MCF 10A (cell line): ENCODE results near the gene ZNF22. TPM values are rescaled to one million over a fixed set of nuclear protein-coding genes. Genes with fewer than 3 reads are reported as not detected.

Experiments
- BruUV-seq: library from RNA; stranded (reverse); fragments of 400-500 nt; replicated peaks from 2 replicates; lab custom pipeline; 2021; lab: Mats Ljungman, UMichigan
- CTCF ChIA-PET: fragments of 300-600 bp; sonication (Branson Sonifier 250); formaldehyde crosslinking; extraction: SDS; loops from one replicate; lab custom pipeline; 2021; ENCODE audit warnings: antibody characterized with exemption, inconsistent platforms; lab: Yijun Ruan, JAX
- POLR2A ChIA-PET: fragments of 300-600, 350-650 bp; sonication (Branson Sonifier 250); formaldehyde crosslinking; extraction: SDS; loops from one replicate; lab custom pipeline; 2020; ENCODE audit warnings: antibody characterized with exemption, inconsistent platforms; lab: Yijun Ruan, JAX
- DNase-seq: peaks from one replicate; pipeline ENCODE4 v3.0.0-alpha.2; 2018; ENCODE audit not compliant: unreplicated experiment
- H3K27ac Mint-ChIP-seq: one replicate; pipeline ENCODE4 v1.8.0; 2022; ENCODE audit warnings: mild to moderate bottlenecking, low read depth, mixed read lengths; ENCODE audit not compliant: unreplicated experiment
- H3K27me3 Mint-ChIP-seq: one replicate; pipeline ENCODE4 v1.8.0; 2022; ENCODE audit warnings: mixed read lengths; ENCODE audit not compliant: insufficient read depth, unreplicated experiment
- H3K36me3 Mint-ChIP-seq: one replicate; pipeline ENCODE4 v1.8.0; 2022; ENCODE audit warnings: mild to moderate bottlenecking, moderate library complexity, mixed read lengths; ENCODE audit not compliant: insufficient read depth, unreplicated experiment
- H3K4me1 Mint-ChIP-seq: one replicate; pipeline ENCODE4 v1.8.0; 2022; ENCODE audit warnings: mixed read lengths; ENCODE audit not compliant: insufficient read depth, unreplicated experiment
- H3K4me3 Mint-ChIP-seq: one replicate; pipeline ENCODE4 v1.8.0; 2022; ENCODE audit warnings: mild to moderate bottlenecking, moderate library complexity, mixed read lengths; ENCODE audit not compliant: unreplicated experiment
- H3K9me3 Mint-ChIP-seq: one replicate; pipeline ENCODE4 v1.8.0; 2022; ENCODE audit warnings: mixed read lengths; ENCODE audit not compliant: unreplicated experiment
- CTCF ChIP-seq: fragments of 200-600 bp; IDR thresholded peaks from one replicate; pipeline ENCODE4 v1.8.0; 2022; ENCODE audit warnings: antibody characterized with exemption, mild to moderate bottlenecking; ENCODE audit not compliant: unreplicated experiment
- intact Hi-C: fragments of 100-400 bp; cut with micrococcal nuclease; formaldehyde crosslinking; loops from 2 replicates; pipeline ENCODE4 v1.14.1; 2022
- total RNA-seq: library from RNA; stranded (reverse); gene quantifications from 2 replicates; pipeline ENCODE4 v1.2.3, GENCODE V29; 2022

ZNF22 gene
- total RNA-seq, 1 experiment from 2014 or later, result 8.5 TPM

- no peaks in the 10 kb centered on the region for H3K27me3 Mint-ChIP-seq
- intact Hi-C loops, result no loop called here
- peaks cover 14% of the 10 kb centered on the region for H3K4me1 Mint-ChIP-seq
- BruUV-seq, result no TSS peak
- no peaks in the 10 kb centered on the region for H3K36me3 Mint-ChIP-seq
- H3K27ac Mint-ChIP-seq, result no peak overlapping the region
- ChIA-PET POLR2A (no interaction called here), CTCF (interaction anchor here (0.6 to 1.1 kb wide), 3 partner anchors 9 to 240 kb away, joined by 3 to 4 read pairs (median 4); no protein-coding TSS in a partner anchor)
- no peak overlapping the region for H3K4me3 Mint-ChIP-seq
- DNase-seq, result no peak
- no peak for TF ChIP-seq CTCF
- H3K9me3 Mint-ChIP-seq, result no peaks in the 10 kb centered on the region
Observed at GRCh38 chr10:44992070-44992731, 8.5 kb upstream of the ZNF22 start.

DNA sequence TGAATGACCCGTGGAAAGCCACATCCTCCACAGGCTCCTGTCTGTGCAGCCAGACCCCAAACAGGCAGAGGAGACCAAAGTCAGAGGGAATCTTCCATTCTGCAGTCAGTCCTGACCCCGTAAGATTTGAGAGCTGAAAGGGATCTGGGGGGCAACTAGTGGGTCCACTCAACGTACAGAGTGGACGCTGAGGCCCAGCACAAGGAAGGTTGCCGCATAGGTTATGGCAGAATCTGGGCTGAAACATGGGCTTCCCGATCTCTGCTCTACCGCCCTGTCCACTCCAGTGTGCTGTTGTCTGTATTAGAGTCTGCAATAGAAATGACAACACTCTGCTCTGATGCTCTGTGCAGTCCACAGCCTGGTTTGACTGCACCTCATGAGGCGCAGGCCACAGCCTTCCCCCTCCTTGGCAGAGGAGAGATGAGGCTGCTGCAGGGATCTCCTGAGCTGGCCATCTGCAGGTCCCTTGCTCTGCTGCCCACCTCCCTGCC lies 7.9 kb upstream of the ZNF22 start:
- H3K9me3 Mint-ChIP-seq, result no peaks in the 10 kb centered on the region
- TF ChIP-seq CTCF, result no peak
- peaks cover 14% of the 10 kb centered on the region for H3K4me1 Mint-ChIP-seq
- no peak overlapping the region for H3K4me3 Mint-ChIP-seq
- intact Hi-C loops, result no loop called here
- H3K27ac Mint-ChIP-seq, result no peak overlapping the region
- CTCF ChIA-PET, result interaction anchor here (1.1 kb wide), 1 partner anchor 15 kb away, joined by 4 read pairs; no protein-coding TSS in a partner anchor
- DNase-seq, result no peak
- no peaks in the 10 kb centered on the region for H3K36me3 Mint-ChIP-seq
- no peaks in the 10 kb centered on the region for H3K27me3 Mint-ChIP-seq
- POLR2A ChIA-PET, result no interaction called here
- BruUV-seq, result no TSS peak

DNA sequence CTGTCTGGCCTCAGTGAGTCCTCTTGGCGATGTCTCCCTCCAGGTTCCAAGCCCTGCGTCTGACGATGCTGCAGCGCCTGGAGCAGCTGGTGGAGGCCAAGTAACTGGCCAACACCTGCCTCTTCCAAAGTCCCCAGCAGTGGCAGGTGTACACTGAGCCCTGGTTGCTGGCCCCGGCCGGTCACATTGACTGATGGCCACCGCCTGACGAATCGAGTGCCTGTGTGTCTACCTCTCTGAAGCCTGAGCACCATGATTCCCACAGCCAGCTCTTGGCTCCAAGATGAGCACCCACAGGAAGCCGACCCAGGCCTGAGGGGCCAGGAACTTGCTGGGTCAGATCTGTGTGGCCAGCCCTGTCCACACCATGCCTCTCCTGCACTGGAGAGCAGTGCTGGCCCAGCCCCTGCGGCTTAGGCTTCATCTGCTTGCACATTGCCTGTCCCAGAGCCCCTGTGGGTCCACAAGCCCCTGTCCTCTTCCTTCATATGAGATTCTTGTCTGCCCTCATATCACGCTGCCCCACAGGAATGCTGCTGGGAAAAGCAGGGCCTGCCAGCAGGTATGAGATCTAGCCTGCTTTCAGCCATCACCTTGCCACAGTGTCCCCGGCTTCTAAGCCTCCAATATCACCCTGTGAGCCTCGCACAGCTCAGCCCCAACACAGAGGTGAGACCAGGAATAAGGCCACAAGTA lies 7.3 kb upstream of the ZNF22 start:
- Mint-ChIP-seq H3K36me3 (no peaks in the 10 kb centered on the region), H3K27me3 (no peaks in the 10 kb centered on the region), H3K9me3 (no peaks in the 10 kb centered on the region), H3K27ac (no peak overlapping the region), H3K4me3 (no peak overlapping the region), H3K4me1 (peaks cover 14% of the 10 kb centered on the region)
- DNase-seq, result no peak
- CTCF ChIA-PET, result interaction anchor here (0.5 to 1.1 kb wide), 3 partner anchors 13 to 1310 kb away, joined by 3 to 4 read pairs (median 3); no protein-coding TSS in a partner anchor
- POLR2A ChIA-PET, result no interaction called here
- BruUV-seq, result no TSS peak
- intact Hi-C loops, result no loop called here
- TF ChIP-seq CTCF, result no peak

DNA sequence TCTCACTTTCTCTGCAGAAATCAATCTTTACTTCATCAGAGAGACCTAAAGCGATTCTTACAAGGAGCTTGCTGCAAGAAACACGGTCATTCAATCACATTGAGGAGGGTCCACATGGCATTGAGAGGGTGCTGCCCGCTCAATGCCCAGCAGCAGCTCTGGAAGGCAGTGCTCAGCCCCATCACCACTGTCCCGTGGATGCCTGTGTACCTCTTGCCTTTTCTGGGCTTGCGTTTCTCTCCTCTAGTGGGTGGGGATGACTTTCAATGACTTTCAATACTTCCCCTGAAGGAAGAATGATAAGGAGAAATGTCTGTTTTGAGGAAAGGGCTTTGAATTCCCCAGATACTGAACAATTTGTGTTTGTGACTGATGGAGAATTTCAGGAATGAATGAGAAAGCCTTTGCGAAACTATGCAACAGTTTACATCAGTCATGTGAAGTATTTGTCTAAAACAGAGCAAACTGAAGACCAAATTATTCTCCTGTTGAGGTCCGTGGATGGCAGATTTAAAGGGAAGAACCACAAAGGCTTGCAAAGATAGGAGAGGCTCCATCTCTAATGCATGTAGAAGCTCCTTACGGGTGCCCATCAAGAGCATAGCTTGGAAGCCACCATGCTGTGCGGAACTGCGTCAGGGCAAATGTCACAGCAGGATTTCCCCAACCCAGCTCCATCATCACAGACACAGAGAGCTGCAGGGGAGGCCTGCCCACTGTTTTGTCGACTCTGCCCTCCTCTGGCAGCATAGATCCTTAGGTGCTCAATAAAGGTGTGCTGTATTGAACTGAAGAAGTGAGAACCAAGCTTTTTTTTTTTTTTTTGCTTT lies 6.6 kb upstream of the ZNF22 start:
- Mint-ChIP-seq H3K4me1 (peaks cover 21% of the 10 kb centered on the region), H3K36me3 (no peaks in the 10 kb centered on the region), H3K4me3 (no peak overlapping the region), H3K27ac (no peak overlapping the region), H3K27me3 (no peaks in the 10 kb centered on the region), H3K9me3 (no peaks in the 10 kb centered on the region)
- no TSS peak for BruUV-seq
- DNase-seq, result no peak
- ChIA-PET CTCF (interaction anchor here (0.6 to 1.3 kb wide), 4 partner anchors 14 to 269 kb away, joined by 3 to 5 read pairs (median 4); no protein-coding TSS in a partner anchor), POLR2A (no interaction called here)
- intact Hi-C loops, result no loop called here
- TF ChIP-seq CTCF, result no peak
